ENCODE measurements around the gene ECM2. TPM values are rescaled to one million over a fixed set of nuclear protein-coding genes. Genes with fewer than 3 reads are reported as not detected.

Gene ECM2
- total and polyA plus RNA-seq, 2 of the 13 experiments (the other 11 are each of a cell fraction or from before 2014, with no cell fraction given): 0.37 TPM; not detected in 1

DNA sequence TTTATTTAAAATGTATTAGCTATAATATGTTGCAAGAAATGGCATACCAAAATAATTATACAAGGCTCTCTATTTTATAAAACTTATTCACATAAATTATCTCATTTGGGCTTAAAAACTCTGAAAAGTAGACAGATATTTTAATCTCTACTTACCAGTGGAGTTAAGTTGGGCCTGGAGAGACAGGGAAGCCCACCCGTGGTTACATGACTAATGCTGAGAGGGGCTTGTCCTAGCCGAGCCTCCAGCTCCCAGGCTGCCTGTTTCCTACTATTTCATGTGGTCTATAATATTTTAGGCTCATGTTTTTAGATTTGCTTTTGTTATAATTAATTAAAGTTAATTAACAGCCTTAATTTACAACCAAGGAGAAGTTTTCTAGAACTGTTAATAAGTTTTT lies 32.6 kb downstream of the ECM2 start:
- ATAC-seq: no peak
- H3K4me2 ChIP-seq (ENCODE audit: low read depth, low read length): no peak overlapping the region
- no peaks in the 10 kb centered on the region for H3K4me1 ChIP-seq (ENCODE audit: insufficient read depth, low read length)
- ChIA-PET CTCF (ENCODE audit: low intra/inter-chr PET ratio, low total read pairs) (interaction anchor here (2.4 kb wide), 1 partner anchor 131 kb away, joined by 32 read pairs; no protein-coding TSS in a partner anchor), POLR2A (no interaction called here)
- 90% methylated on average over 2 of the region's 2 CpGs for WGBS (ENCODE audit: low lambda C conversion rate)
- in situ Hi-C loops (cut with HindIII; ENCODE audit: extremely low pct_ligation_motif_present, low pct_unique_long_range_greater_than_20kb): loop anchor here (5.0 kb wide), 1 partner anchor 129 kb away; no protein-coding TSS in a partner anchor
- no peaks in the 10 kb centered on the region for H3K36me3 ChIP-seq (replicated peaks in 1 of 2; ENCODE audit: control insufficient read depth in 1 of 2, insufficient read depth in 2 of 2, low read length in 2 of 2)
- no peak overlapping the region for H3K4me3 ChIP-seq (replicated peaks in 1 of 3; ENCODE audit: insufficient read depth in 1 of 3, low read depth in 2 of 3, low read length in 3 of 3)
- no TSS peak for BruUV-seq (replicated peaks)
- H3K79me2 ChIP-seq (ENCODE audit: insufficient read depth, low read length): no peaks in the 10 kb centered on the region
- no peaks in the 10 kb centered on the region for H4K20me1 ChIP-seq (ENCODE audit: insufficient read depth, low read length)
- H3K9ac ChIP-seq (ENCODE audit: insufficient read depth, low read depth, low read length): no peak overlapping the region
- no peaks in the 10 kb centered on the region for H3K9me3 ChIP-seq (ENCODE audit: low read length)
- H2AFZ ChIP-seq (ENCODE audit: low read length): no peak overlapping the region
- FAIRE-seq: no peak
- intact Hi-C loops (cut with micrococcal nuclease; ENCODE audit: unreplicated experiment): no loop called here
- DNase-seq (ENCODE audit: low spot score): no peak
- no peaks in the 10 kb centered on the region for H3K27me3 ChIP-seq (ENCODE audit: control insufficient read depth in 1 of 2, insufficient read depth in 2 of 2, low read length in 2 of 2)
- TF ChIP-seq, protein P1, sequence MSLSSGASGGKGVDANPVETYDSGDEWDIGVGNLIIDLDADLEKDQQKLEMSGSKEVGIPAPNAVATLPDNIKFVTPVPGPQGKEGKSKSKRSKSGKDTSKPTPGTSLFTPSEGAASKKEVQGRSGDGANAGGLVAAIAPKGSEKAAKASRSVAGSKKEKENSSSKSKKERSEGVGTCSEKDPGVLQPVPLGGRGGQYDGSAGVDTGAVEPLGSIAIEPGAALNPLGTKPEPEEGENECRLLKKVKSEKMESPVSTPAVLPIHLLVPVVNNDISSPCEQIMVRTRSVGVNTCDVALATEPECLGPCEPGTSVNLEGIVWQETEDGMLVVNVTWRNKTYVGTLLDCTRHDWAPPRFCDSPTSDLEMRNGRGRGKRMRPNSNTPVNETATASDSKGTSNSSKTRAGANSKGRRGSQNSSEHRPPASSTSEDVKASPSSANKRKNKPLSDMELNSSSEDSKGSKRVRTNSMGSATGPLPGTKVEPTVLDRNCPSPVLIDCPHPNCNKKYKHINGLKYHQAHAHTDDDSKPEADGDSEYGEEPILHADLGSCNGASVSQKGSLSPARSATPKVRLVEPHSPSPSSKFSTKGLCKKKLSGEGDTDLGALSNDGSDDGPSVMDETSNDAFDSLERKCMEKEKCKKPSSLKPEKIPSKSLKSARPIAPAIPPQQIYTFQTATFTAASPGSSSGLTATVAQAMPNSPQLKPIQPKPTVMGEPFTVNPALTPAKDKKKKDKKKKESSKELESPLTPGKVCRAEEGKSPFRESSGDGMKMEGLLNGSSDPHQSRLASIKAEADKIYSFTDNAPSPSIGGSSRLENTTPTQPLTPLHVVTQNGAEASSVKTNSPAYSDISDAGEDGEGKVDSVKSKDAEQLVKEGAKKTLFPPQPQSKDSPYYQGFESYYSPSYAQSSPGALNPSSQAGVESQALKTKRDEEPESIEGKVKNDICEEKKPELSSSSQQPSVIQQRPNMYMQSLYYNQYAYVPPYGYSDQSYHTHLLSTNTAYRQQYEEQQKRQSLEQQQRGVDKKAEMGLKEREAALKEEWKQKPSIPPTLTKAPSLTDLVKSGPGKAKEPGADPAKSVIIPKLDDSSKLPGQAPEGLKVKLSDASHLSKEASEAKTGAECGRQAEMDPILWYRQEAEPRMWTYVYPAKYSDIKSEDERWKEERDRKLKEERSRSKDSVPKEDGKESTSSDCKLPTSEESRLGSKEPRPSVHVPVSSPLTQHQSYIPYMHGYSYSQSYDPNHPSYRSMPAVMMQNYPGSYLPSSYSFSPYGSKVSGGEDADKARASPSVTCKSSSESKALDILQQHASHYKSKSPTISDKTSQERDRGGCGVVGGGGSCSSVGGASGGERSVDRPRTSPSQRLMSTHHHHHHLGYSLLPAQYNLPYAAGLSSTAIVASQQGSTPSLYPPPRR (CRISPR knock-in tag; IDR thresholded peaks at IDR 0.05; ENCODE audit: borderline replicate concordance): no peak
- TF ChIP-seq MEIS2 (CRISPR knock-in tag; IDR thresholded peaks at IDR 0.05) (no peak), CREM (IDR thresholded peaks at IDR 0.05) (no peak), CREM (CRISPR knock-in tag; IDR thresholded peaks at IDR 0.05) (no peak), ZNF30 (CRISPR knock-in tag; IDR thresholded peaks at IDR 0.05) (no peak), ZNF33A (CRISPR knock-in tag; IDR thresholded peaks at IDR 0.05; ENCODE audit: borderline replicate concordance) (no peak)
- H3K27ac ChIP-seq (ENCODE audit: extremely low read length, insufficient read depth, low read length): no peak overlapping the region

Data from HepG2 (cell line).